Gastroesophageal sphincter (tissue), 3 donors: ENCODE results near the gene RNF4.

Experiments
- CTCF ChIP-seq, 4 experiments: fragments of 200-600 bp in 2 of 4; fragments of 450-650 bp in 2 of 4; sonication (generic) in 1 of 4; IDR thresholded peaks; one replicate each; pipeline ENCODE4 v1.5.1; 2017 to 2019; ENCODE audit warnings: antibody characterized with exemption in 4 of 4, mild to moderate bottlenecking in 2 of 4, moderate library complexity in 2 of 4
- EP300 ChIP-seq: sonication (generic); formaldehyde crosslinking; IDR thresholded peaks from one replicate; pipeline ENCODE4 v1.6.1; 2017; ENCODE audit warnings: antibody characterized with exemption, mild to moderate bottlenecking
- POLR2A ChIP-seq, 2 donors: fragments of 450-650 bp; IDR thresholded peaks; one replicate each; pipeline ENCODE4 v1.6.1; 2017; ENCODE audit warnings: antibody characterized with exemption in 2 of 2, mild to moderate bottlenecking in 2 of 2, moderate library complexity in 1 of 2
- POLR2AphosphoS5 ChIP-seq: sonication (generic); formaldehyde crosslinking; IDR thresholded peaks from one replicate; pipeline ENCODE4 v1.6.1; 2017; ENCODE audit warnings: antibody characterized with exemption

GRCh38 chr4:2503809-2504208, 34.9 kb downstream of the RNF4 start:
- TF ChIP-seq CTCF (IDR thresholded peaks at IDR 0.05) (no peak), POLR2A (IDR thresholded peaks at IDR 0.05) (no peak), POLR2AphosphoS5 (no peak), EP300 (no peak)
